Panc1 (cell line): ENCODE data around the gene ITM2B. TPM values are rescaled to one million over a fixed set of nuclear protein-coding genes. Genes with fewer than 3 reads are reported as not detected.

Experiments
- ATAC-seq: fragments of 200-7000 bp; cut with Tn5 transposase; 2 replicates; pipeline ENCODE4 v1.9.1; 2020; ENCODE audit warnings: mild to moderate bottlenecking, moderate library complexity
- BruUV-seq: library from RNA; stranded (reverse); fragments of 400-500 nt; replicated peaks from 2 replicates; lab custom pipeline; 2021; lab: Mats Ljungman, UMichigan
- CTCF ChIA-PET: fragments of 300-600 bp; sonication (Branson Sonifier 250); formaldehyde crosslinking; loops from one replicate; lab custom pipeline; 2022; ENCODE audit warnings: antibody characterized with exemption; lab: Charles Lee
- POLR2A ChIA-PET: fragments of 300-600 bp; sonication (Branson Sonifier 250); formaldehyde crosslinking; loops from one replicate; lab custom pipeline; 2022; ENCODE audit warnings: antibody characterized with exemption; lab: Charles Lee
- DNase-seq: peaks from one replicate; pipeline ENCODE4 v3.0.0-alpha.2; 2010; ENCODE audit warnings: low read depth, low spot score
- H3K27ac ChIP-seq: 2 replicates; pipeline ENCODE4 v1.5.1; 2011; ENCODE audit warnings: mild to moderate bottlenecking, low read length, inconsistent platforms
- H3K27me3 ChIP-seq: fragments of 200-500 bp; sonication (Bioruptor generic); 2 replicates; pipeline ENCODE4 v1.6.0; 2014; ENCODE audit warnings: low read length, inconsistent platforms; ENCODE audit not compliant: control insufficient read depth, insufficient read depth
- H3K36me3 ChIP-seq: fragments of 200-500 bp; sonication (Bioruptor generic); 2 replicates; pipeline ENCODE4 v1.5.1; 2014; ENCODE audit warnings: inconsistent platforms, mild to moderate bottlenecking, low read length, moderate library complexity; ENCODE audit not compliant: control insufficient read depth, insufficient read depth
- H3K4me1 ChIP-seq: 2 replicates; pipeline ENCODE4 v1.5.1; 2011; ENCODE audit warnings: inconsistent platforms, mild to moderate bottlenecking, low read length, moderate library complexity; ENCODE audit not compliant: control insufficient read depth, insufficient read depth
- H3K4me3 ChIP-seq, 2 experiments: 2 replicates each; pipeline ENCODE4 v1.5.1; 2011 to 2012; ENCODE audit warnings: low read depth in 2 of 2, low read length in 2 of 2, mild to moderate bottlenecking in 2 of 2, inconsistent platforms in 1 of 2, moderate library complexity in 1 of 2
- H3K9me3 ChIP-seq: fragments of 200-500 bp; sonication (Bioruptor generic); 2 replicates; pipeline ENCODE4 v1.5.1; 2014; ENCODE audit warnings: low read depth, mild to moderate bottlenecking, inconsistent platforms, low read length, moderate library complexity; ENCODE audit not compliant: control insufficient read depth, insufficient read depth
- POLR2AphosphoS5 ChIP-seq: IDR thresholded peaks from 2 replicates; pipeline ENCODE4 v1.6.1; 2012; ENCODE audit warnings: mild to moderate bottlenecking, low read depth, low read length, moderate library complexity
- SIN3A ChIP-seq: IDR thresholded peaks from 2 replicates; pipeline ENCODE4 v1.6.1; 2012; ENCODE audit warnings: low read depth, mild to moderate bottlenecking, low read length, moderate library complexity, borderline replicate concordance; ENCODE audit not compliant: insufficient read depth
- TCF7L2 ChIP-seq: IDR thresholded peaks from 2 replicates; pipeline ENCODE4 v1.6.1; 2011; ENCODE audit warnings: mild to moderate bottlenecking, low read depth, low read length, inconsistent platforms
- in situ Hi-C: cut with HindIII; loops from 2 replicates; pipeline ENCODE4 v1.10.0; 2016; ENCODE audit warnings: low sequenced_read_pairs, low pct_unique_long_range_greater_than_20kb
- intact Hi-C: fragments of 100-400 bp; cut with micrococcal nuclease; formaldehyde crosslinking; loops from one replicate; pipeline ENCODE4 v1.10.0; 2022; ENCODE audit not compliant: unreplicated experiment
- total RNA-seq: library from RNA; stranded (reverse); gene quantifications from one replicate; pipeline ENCODE4 v1.2.1, GENCODE V29; 2021; ENCODE audit not compliant: unreplicated experiment
- TF ChIP-seq, protein P1 (sequence below), 2 experiments: IDR thresholded peaks; 2 replicates each; pipeline ENCODE4 v1.6.1; 2011 to 2012; ENCODE audit warnings: low read depth in 2 of 2, control low read depth in 1 of 2, low read length in 1 of 2, mild to moderate bottlenecking in 1 of 2, moderate library complexity in 1 of 2; ENCODE audit not compliant: insufficient read depth in 1 of 2
- TF ChIP-seq, protein P2 (sequence below): fragments of 450-650 bp; IDR thresholded peaks from 2 replicates; pipeline ENCODE4 v1.5.1; 2017; ENCODE audit warnings: mild to moderate bottlenecking

The ITM2B gene
- total RNA-seq, 1 experiment from 2014 or later: 156 TPM

DNA sequence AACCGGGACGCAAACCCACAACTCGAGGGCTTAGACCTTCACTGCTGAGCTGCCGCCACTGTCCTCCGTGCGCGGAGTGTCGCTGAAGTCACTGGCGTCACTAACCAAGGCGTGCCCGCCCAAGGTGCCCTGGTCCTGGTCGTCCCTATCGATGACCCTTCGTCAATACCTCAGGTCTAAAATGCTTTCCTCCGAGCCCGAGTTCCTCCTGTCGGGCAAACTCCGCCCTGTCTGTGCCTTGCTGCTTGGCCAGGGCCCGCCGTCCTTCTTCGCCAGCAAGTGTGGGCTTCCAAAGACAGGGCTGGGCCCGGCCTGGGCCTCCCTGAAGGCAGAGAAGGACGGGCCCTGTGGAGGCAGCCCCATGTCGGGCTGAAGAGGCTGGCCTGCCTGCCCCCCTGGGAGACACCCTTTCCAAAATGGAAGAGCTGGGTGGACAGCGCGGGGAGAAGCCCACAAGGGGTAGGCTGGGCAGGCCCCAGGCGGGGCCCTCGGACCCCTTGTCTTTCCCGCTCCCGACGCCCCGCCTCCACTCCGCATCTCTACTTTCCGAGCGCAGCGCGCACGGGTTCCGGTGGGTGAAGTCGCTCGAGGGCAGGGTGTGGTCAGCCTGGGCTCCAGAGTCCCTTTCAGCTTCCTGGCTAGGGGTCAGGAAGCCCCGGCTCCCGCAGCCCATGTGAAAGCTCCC lies 84.0 kb downstream of the ITM2B start:
- CTCF ChIA-PET: no interaction called here
- Histone ChIP-seq H3K4me3 (no peak overlapping the region), H3K9me3 (no peaks in the 10 kb centered on the region; the same call in 1 of the 2 replicates), H3K27ac (no peak overlapping the region), H3K27me3 (no peaks in the 10 kb centered on the region), H3K36me3 (no peaks in the 10 kb centered on the region), H3K4me1 (no peaks in the 10 kb centered on the region)
- intact Hi-C loops (no loop called here), in situ Hi-C loops (no loop called here)
- no peak for TF ChIP-seq POLR2AphosphoS5
- TF ChIP-seq, protein P1, sequence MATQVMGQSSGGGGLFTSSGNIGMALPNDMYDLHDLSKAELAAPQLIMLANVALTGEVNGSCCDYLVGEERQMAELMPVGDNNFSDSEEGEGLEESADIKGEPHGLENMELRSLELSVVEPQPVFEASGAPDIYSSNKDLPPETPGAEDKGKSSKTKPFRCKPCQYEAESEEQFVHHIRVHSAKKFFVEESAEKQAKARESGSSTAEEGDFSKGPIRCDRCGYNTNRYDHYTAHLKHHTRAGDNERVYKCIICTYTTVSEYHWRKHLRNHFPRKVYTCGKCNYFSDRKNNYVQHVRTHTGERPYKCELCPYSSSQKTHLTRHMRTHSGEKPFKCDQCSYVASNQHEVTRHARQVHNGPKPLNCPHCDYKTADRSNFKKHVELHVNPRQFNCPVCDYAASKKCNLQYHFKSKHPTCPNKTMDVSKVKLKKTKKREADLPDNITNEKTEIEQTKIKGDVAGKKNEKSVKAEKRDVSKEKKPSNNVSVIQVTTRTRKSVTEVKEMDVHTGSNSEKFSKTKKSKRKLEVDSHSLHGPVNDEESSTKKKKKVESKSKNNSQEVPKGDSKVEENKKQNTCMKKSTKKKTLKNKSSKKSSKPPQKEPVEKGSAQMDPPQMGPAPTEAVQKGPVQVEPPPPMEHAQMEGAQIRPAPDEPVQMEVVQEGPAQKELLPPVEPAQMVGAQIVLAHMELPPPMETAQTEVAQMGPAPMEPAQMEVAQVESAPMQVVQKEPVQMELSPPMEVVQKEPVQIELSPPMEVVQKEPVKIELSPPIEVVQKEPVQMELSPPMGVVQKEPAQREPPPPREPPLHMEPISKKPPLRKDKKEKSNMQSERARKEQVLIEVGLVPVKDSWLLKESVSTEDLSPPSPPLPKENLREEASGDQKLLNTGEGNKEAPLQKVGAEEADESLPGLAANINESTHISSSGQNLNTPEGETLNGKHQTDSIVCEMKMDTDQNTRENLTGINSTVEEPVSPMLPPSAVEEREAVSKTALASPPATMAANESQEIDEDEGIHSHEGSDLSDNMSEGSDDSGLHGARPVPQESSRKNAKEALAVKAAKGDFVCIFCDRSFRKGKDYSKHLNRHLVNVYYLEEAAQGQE (IDR thresholded peaks at IDR 0.05; ENCODE audit: insufficient read depth in 1 of 2, low read depth in 2 of 2, low read length in 1 of 2): no peak
- TF ChIP-seq, protein P2, sequence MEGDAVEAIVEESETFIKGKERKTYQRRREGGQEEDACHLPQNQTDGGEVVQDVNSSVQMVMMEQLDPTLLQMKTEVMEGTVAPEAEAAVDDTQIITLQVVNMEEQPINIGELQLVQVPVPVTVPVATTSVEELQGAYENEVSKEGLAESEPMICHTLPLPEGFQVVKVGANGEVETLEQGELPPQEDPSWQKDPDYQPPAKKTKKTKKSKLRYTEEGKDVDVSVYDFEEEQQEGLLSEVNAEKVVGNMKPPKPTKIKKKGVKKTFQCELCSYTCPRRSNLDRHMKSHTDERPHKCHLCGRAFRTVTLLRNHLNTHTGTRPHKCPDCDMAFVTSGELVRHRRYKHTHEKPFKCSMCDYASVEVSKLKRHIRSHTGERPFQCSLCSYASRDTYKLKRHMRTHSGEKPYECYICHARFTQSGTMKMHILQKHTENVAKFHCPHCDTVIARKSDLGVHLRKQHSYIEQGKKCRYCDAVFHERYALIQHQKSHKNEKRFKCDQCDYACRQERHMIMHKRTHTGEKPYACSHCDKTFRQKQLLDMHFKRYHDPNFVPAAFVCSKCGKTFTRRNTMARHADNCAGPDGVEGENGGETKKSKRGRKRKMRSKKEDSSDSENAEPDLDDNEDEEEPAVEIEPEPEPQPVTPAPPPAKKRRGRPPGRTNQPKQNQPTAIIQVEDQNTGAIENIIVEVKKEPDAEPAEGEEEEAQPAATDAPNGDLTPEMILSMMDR: no peak
- TF ChIP-seq TCF7L2: no peak
- no peak for TF ChIP-seq SIN3A
- no TSS peak for BruUV-seq
- no peak for DNase-seq
- ATAC-seq: no peak
- POLR2A ChIA-PET: no interaction called here

DNA sequence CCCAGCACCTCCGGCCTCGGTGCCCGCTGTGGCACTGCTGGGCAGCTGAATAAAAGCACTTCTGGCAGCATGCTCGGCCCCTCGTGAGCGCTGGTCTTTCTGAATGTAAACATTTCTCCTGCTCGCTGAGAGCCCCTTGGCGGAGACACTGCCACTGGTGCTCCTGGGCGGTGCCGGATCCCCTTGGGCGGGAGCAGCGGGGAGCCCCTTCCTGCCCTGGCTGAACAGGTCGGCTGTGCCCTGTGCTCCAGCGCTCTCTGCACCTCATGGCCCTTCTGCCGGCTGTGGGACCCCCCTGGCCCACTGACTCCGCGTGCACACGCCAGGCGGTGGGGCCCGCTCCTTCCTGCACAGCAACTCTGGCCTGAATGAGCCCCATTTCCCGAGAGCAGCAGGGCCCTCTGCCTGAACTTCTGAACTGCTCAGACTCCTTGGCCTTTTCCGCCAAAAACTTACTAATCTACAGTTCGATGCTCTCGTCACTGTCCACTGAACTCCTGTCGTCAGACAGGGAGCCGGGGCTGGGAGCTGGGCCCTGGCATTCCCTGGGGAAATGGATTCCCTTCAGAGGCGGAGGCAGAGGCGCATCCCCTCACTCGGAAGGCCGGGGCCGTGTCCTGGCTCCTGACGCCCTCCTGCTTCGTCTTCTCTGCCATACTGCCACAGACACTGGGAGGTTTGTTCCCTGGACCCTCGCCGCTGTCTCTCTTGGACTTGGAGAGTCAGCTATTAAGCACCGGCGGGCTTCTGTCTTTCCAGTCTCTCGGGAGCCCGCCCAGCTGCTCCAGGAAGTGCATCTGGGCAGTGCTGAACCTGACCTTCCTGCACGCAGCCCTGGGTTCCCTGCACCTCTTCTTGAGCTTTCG lies 84.7 kb downstream of the ITM2B start:
- POLR2A ChIA-PET: no interaction called here
- no peak for ATAC-seq
- BruUV-seq: no TSS peak

More for the DNA sequence above, 84.7 kb downstream of the ITM2B start:
- H3K27ac ChIP-seq: no peak overlapping the region
- intact Hi-C loops (no loop called here), in situ Hi-C loops (no loop called here)
- CTCF ChIA-PET: no interaction called here
- H3K27me3 ChIP-seq: no peaks in the 10 kb centered on the region
- TF ChIP-seq, protein P1 (IDR thresholded peaks at IDR 0.05; ENCODE audit: insufficient read depth in 1 of 2, low read depth in 2 of 2, low read length in 1 of 2): no peak
- TF ChIP-seq SIN3A (no peak), TCF7L2 (no peak), POLR2AphosphoS5 (no peak)
- TF ChIP-seq, protein P2: no peak
- no peaks in the 10 kb centered on the region for H3K4me1 ChIP-seq
- no peak overlapping the region for H3K4me3 ChIP-seq
- no peaks in the 10 kb centered on the region for H3K36me3 ChIP-seq
- H3K9me3 ChIP-seq: no peaks in the 10 kb centered on the region; the same call in 1 of the 2 replicates
- no peak for DNase-seq
